Fibroblast of skin of left quadriceps (primary cell): ENCODE measurements around the gene IL34.
"Not testable (repeated sequence)": the region's sequence is repeated elsewhere in the genome, so short reads cannot be mapped to it uniquely, and the experiment has no call there.

Source experiments
- DNase-seq, 2 experiments: peaks; one replicate each; pipeline ENCODE4 v3.0.0-alpha.2; 2013; ENCODE audit warnings: low read depth in 2 of 2

The IL34 gene

DNA sequence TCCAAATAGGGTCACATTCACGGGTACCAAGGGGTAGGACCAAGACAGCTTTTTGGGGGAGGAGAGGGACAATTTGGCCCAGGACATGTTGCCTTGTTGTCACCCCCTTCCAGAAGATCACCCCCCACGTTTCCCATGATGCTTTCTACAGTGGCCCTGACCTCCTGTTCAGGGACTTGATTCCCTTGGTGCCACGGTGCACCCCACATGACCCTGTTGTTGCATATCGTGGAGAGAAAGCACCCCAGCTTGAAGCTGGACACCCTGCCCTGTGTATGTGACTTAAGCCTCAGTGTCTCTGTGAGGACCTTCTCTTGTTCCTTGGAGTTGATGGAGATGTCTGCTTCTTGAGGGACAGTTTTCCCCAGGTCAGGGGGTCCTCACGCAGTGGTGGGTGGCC lies 12.6 kb downstream of the IL34 start:
- DNase-seq = no peak

DNA sequence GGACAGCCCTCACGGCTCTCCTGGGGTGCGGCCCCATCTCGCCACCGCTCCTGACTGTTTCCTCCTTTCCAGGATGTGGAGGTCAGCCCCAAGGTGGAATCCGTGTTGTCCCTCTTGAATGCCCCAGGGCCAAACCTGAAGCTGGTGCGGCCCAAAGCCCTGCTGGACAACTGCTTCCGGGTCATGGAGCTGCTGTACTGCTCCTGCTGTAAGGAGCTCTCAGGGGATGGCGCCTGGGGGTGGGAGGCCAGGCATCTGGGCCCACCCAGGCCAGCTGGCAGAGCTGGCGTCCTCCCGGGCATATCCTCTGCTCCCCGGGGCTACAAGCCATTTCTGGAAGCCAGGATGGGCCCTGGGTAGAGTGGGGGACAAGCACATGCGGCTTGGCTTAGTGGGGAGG lies 13.2 kb downstream of the IL34 start:
- no peak for DNase-seq

DNA sequence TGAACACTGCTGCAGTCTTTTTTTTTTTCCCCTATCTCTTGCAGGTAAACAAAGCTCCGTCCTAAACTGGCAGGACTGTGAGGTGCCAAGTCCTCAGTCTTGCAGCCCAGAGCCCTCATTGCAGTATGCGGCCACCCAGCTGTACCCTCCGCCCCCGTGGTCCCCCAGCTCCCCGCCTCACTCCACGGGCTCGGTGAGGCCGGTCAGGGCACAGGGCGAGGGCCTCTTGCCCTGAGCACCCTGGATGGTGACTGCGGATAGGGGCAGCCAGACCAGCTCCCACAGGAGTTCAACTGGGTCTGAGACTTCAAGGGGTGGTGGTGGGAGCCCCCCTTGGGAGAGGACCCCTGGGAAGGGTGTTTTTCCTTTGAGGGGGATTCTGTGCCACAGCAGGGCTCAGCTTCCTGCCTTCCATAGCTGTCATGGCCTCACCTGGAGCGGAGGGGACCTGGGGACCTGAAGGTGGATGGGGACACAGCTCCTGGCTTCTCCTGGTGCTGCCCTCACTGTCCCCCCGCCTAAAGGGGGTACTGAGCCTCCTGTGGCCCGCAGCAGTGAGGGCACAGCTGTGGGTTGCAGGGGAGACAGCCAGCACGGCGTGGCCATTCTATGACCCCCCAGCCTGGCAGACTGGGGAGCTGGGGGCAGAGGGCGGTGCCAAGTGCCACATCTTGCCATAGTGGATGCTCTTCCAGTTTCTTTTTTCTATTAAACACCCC lies 13.8 kb downstream of the IL34 start:
- DNase-seq = no peak

DNA sequence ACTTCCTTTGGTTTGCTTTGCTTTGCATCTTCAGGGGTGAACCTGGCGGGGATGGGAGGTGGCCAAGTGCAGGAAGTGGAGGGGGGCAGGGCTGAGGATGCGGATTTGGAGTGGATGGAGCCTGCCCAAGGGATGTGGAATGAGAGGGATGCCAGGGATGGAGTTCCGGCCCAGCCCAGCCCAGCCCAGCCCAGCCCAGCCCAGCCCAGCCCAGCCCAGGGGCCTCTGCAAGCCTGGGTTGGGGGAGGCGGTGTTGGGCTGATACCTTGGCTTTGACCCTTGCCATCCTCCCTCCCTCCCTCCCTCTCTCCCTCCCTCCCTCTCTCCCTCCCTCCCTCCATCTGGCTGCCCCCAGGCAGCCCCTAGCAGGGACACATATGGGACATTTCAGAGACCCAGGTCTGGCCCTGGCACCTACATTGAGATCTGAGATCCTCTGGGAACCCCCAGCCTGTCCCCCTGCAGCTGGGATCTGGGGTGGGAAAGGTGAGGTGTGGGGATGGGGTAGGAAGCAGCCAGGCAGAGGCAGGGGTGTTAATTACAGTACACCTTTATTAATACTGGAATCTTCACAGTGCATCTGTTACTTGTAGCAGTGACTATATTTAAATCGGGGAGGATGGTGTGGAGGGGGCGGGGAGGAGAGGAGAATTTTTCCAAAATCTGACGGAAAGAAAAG lies 14.5 kb downstream of the IL34 start:
- DNase-seq = no peak

DNA sequence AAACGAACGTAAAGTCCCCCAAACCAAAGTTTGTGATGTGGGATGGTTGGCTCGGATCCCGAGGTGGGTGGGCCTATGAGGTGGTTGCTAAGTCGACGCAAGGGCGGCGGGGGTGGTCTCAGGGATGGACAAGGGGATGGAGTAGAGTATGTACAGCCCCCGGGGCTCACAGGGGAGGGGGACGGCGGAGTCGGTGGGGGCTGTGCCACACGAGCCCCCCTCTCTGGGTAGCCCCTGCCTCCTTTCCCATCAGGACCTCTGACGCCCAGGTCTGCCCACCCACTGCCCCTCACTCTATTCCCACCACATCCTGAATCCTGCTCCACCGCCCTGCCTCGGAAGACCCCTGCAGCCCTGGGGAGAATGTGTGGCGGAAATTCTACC lies 15.2 kb downstream of the IL34 start:
- no peak for DNase-seq

DNA sequence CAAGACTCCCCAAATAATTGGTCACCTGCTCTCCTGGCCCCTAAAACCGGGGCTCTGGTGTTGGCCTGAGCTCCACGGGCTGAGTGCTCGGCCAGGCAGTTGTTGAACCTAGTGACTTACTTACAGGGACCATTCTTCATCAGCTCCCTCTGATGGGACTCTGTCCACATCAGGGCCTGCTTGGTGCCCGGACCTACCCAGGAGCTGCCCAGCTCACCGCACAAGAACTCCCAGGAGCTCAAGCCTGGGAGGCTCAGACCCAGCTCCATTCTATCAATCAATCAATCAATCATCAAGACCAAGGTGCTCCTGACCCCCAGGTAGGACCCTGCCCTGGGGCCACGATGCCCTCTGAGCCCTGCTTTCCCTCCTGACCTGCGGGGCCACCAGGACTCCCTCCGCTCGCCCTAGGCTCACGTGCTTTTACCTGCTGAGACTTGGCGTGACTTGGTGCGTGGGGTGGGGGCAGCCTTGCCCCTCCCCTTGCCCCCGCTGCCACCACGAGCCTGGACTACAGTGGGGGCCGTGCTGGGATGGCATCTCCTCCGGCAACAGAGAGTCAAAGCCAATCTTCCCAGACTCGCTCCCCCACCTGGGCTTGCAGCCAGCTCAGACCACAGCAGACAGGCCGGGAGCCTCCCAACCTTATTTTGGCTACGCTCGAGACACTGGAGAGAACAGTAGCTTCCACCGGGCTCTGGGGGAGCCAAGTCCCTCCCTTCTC lies 15.7 kb downstream of the IL34 start:
- no peak for DNase-seq

DNA sequence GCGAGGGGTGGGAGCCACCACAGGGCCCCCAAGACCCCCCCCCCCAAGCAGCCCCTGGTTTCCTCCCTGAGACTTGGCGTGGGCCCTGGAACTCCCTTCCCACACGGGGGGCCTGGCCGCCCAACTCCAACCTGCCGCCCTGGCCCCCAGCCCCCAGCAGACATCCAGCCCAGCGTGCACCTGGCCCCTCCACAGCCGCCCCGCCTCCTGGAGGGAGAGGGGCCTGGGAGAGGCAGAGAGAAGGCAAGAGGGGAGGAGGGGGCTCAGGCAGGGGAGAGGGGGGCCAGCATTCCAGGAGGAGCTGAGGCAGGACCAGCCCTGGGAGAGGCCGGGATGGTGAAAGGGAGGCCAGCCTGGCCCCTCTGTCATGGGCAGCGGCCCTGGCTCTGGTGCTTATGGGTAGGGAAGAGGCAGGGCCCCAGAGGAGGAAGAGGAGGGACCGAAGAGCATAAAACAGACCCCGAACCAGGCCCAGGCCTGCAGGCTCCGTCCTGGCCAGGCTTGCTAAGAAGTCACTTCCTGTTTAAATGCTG lies 16.7 kb downstream of the IL34 start:
- no peak for DNase-seq

DNA sequence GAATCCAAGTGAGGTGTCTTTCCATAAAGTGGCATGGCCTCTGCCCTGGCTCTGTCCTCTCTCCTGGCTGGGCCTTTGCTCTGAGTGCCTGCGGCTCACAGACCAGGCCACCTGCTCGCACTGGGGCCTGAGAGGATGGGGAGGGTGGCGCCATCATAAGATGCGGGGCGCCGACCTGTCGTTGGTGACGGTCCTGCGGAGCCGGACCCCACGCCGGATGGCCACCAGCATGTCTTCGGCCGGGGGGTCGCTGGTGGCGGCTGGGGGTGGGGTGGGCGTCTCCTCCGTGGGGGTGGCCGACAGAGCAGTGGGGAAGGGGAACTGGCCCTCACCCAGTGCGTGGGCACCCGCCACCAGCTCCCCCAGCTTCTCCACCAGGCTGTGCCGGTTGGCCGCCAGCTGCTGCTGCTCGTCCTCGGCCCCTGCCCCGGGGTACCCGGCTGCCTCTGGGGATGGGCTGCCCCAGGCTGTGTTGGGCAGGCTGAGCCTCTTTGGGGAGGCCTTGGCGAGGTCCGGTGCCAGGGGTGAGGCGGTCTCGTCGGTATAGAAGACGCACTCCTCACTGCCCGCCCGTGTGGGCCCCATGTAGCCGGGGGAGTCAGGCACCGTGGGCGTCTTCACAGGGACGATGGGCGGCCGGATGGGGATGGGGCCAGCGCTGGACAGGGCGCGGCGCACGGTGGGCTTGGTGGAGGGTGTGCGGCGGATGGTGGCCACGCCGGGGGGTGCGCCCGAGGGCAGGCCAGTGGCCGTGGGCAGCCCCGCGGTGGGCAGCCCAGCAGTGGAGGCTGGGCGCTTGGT lies 17.4 kb downstream of the IL34 start:
- DNase-seq = no peak

DNA sequence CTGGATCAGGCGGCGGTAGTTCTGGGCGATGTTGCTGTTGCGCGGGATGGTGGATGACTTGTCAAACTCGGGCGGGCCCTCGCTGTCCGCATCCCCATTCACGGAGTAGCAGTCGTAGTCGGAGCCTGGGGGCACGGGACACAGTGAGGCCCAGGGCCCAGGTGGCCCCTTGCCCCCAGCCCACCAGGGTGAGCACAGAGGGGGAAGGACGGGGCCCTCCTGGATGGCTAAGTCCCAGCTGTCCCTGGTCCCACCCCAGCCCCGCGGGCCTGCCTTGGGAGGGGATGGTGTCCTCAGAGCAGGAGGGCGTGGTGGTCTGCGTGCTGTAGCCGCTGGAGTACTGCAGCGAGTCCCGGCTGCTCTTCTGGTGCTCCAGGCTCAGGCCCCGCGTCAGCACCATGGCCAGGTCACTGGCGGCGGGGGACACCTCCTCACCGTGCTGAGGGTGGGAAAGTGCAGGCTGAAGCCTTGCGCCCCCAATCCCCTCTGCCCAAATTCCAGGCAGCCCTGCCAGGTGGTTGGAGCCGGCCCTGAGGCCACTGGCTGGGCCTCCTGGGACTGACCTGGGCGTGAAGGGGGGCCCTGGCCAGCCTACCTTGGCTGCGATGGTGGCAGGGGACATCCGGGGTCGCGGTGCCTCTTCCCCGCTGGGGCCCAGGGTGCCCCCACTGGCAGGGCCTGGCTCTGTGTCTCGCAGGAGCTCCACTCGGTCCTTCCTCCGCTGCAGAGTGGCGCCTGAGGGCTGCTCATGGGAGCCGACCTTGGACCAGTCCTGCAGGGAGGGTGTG lies 18.2 kb downstream of the IL34 start:
- DNase-seq = no peak

DNA sequence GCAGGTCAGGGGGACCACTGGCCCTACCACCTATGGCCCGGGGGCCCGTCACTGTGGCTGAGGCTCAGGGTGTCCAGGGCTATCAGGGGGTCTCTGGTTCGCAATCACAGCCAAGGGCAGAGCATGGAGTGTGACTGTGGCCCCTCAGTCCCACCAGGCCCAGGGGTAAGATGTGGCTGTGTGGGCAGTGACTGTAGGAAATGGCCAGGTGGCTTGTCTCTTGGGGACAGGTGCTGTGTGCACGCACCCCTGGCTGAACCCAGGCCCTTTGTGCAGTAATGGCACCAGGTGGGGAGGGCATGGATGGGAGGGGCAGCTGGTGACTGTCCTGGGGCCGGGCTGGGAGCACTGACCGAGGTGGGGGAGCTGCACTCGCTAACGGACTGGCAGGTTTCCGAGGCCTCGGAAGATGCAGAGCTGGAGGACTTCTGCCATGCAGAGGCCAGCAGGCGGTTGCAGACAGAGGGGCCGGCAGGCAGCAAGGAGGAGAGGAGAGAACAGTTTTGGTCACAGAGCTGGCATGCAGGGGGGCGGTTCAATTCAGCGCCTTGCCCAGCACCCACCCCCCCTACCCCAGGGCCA lies 18.8 kb downstream of the IL34 start:
- DNase-seq = no peak

DNA sequence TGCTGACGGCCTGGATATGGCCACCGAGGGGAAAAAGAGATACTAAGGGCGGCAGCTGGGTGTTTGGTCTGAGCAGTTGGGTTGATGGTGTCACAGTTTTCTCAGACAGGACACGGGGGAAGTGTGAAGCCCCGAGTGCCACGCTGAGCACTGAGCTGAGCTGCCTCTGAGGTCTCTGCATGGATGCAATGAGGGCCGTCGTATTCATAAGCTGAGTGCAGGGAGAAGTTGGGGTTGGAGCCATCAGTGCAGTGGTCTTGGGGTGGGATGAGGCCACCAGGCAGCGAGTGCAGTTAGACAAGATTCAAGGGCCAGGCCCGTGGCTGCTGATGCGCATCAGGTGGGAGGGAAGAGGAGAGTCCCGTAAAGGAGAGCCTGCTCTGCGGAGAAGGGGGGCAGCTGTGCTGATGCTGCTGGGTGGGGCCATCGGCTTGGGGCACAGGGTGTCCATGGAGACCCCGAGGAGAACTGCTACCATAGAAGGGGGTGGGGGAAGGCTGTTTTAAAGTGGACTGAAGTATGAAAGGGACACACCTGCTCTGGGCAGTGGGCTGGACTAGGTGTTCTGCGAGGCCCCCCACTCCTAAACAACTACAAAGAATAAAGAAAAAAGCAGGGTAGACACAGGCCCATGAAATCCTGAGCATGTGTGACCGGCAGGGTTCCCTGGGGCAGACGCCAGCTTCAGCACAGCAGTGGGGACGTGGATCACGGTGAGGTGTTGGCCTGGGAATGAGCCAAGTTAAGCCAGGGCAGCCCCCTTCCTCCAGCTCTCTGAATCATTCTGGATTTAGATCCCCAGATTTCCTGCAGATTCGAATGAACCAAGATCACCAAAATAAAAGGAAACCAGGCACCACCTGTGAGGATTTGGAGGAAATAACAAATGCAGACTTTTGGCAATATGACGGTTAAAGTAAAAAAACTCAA lies 19.7 kb downstream of the IL34 start:
- DNase-seq = no peak

DNA sequence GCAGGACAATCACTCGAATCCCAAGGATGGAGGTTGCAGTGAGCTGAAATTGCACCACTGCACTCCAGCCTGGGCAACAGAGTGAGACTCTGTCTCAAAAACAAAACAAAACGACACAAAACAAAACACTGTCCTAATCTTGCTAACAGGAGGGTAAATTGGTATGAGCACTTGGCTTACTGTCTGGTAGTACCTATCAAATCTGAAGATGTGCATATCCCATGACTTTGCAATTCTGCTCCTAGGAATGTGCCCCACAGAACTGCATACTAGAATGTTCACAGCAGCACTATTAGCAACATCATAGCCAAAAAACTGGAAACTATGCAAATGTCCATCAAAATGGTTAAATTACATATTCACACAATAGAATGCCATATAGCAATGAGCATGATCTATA lies 23.8 kb downstream of the IL34 start:
- DNase-seq = no peak

DNA sequence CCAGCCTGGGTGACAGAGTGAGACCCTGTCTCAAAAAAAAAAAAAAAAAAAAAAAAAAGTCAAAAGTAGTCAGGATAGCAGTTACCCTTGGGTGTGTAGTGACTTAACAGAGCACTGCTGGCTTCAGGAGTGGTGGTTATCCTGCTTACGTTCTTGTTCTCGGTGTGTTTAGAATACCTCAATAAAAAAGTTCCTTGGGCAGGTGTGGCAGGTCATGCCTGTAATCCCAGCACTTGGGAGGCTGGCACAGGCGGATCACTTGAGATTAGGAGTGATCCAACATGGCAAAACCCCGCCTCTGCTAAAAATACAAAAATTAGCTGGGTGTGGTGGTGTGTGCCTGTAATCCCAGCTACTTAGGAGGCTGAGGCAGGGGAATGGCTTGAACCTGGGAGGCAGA lies 24.6 kb downstream of the IL34 start:
- not testable (repeated sequence) for DNase-seq

DNA sequence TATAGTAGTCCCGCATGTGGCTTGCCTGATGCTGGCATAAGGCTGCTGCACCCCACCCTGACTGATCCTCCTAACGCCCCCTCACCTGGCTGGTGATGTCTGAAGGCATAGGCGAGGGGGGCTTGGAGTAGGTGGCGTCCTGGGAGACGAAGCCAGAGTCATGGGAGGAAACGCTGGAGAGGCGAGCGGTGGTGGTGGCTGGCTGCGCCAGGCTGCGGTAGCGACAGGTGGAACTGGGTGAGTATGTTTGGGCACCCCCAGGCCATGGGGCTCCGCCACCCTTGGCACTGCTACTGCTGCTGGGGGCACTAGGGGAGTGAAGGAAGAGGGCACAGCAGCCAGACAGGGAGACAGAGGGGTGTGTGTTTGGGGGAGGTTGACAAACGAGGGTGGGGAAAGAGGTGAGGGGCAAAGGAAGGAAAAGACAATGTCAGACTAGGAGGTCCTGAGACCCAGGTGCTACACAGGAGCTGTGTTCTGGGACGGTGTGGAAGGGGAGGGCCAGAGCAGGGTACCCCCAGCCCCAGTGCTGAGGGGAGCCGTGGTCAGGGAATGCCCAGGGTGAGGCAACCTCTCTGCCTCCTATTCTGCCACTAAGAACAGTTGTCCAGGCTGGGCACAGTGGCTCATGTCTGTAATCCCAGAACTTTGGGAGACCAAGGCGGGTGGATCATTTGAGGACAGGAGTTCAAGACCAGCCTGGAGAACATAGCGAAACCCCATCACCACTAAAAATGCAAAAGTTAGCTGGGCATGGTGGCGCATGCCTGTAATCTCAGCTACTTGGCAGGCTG lies 28.1 kb downstream of the IL34 start:
- no peak for DNase-seq

DNA sequence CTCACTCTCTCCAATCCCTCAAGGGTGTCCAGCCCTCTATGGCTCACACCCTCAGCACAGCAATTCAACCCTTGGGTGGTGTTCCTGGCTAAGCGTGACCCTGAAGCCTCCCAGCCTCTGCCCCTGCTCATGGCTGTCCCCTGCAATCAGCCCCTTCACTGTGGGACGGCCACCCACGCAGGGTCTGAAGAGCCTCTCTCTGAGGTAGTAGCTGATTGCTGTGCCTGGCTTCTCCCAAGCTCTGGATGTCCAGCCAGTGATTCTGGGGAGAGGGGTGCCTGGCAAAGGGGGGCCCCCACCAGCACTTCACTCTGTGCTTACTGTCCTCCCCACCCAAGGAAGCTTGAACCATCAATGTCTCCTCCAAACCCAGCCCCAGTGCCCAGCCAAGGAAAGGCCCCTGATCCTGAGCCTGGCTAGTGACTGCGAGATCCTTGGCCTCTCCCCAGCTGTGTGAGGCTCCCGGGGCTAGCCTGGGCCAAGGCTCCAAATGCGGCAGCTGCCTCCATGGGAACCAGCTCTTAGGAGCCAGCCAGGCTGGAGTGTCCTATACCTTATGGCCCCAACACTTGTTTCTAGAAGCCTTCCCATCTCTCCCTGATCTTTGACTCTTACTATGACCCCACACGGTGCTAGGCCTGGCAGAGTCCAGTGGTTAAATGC lies 29.6 kb downstream of the IL34 start:
- no peak for DNase-seq

DNA sequence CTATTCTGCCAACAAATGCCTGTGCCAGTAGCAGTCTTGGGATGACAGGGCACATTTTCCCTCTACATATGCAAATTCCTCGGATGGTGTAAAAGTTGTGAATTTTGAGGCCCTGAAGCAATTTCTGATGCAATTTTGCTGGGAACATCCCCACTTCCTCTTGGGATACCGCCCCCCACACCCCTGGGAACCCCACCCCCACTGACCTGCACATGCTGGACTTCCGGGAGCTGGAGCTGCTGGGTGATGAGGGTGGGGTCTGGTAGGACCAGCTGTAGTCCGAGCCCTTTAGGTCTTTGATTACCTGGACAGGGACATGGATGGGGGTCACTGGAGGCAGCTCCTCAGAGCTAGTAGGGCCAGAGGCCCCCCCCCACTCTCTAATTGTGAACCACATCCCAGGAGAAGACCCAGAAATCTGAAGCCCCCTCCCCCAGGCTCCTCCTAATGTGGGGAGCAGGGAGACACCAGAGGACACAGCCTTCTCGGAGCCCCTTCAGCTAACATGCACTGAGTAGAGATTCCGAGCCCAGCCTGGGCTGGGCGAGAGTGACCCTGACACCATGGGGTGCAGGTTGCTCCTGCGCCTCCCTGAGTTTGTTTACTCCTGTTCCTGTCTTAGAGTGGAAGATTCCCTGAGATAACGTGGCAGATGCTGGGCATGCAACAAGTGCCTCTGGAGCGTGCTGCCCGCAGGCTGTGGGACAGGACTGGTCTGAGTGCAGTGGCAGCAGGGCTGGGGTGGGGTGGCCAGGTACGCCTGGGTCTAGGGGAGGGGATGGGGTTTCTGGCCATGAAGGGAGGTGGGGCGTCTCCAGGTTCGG lies 30.5 kb downstream of the IL34 start:
- DNase-seq = no peak

DNA sequence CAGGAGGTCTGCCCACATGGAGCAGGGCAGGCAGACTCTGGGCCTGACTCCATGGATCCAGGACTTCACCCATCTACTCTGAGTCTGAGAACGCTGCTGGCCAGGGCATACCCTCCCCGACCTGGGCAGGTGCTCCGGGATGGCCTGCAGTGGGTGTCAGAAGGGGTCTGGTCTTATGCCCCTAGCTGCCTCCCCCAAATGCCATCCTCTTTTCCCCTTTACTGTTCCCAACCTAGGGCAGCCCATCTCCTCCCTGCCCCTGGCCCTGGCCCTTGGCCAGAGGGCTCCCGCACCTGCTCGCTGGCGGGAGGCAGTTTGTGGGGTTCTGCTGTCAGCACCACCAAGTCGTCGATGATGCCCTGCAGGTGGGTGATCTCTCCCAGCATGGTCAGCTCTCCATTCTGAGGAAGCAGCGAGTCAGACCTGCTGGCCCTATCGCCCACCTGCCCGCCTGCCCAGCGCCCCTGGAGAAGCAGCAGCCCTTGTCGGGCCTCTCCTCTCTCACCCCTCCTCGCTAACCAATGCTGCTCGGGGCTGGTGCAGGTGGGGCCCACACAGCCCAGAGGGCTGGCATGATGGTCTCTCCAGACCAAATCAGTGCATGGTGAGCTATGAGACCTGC lies 31.3 kb downstream of the IL34 start:
- no peak for DNase-seq
